NCI-H345 treated with DMSO at 0.1 percent for 48 hours (cell line): ENCODE measurements around the gene TRIM29.

ENCODE experiments used
- DNase-seq: peaks from one replicate; lab custom pipeline; 2025; ENCODE audit not compliant: unreplicated experiment; lab: John Stamatoyannopoulos, UW

The TRIM29 gene

GRCh38 chr11:120098503-120099020 lies 39.4 kb downstream of the TRIM29 start:
- peak; percentile 44 for DNase-seq

- DNase-seq: no peak
These were observed 40.1 kb downstream of the TRIM29 start for GRCh38 chr11:120097721-120098385.

DNA sequence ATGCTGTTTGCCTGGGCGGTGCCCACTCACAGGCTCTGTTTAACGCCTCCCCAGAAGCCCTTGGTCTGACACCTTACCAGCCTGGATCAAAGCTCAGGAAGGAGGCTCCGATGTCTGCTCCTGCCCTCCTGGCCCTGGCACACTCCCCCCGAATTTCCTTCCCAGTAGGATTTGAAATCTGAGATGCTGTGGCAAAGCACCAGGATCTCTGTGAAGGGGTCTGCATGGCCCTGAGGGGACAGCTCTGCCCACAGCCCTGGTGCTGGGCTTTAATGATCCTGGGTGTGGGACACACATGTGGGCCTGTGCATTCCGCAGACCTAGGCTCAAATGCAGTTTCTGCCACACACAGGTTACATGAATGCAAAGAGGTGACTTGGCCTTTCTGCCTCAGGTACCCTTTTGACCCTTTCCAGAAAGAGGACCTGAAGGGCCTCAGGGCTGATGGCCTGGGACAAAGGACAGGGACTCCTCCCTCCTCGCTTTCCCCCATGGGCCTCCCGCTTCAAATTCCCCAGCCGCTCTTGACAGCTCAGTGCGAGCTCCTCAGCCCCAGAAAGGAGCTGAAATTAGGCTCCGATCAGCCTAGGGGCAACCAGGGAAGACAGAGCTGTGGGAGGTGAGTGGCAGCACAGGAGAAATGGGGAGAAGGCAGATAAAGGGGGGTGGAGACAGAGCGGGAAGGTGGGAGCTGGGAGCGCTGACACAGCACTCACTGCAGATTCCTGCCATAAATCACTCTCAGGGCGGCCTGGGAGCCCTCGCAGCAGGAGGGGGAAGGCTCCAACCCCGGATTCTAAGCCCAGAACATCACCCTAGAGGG lies 41.3 kb downstream of the TRIM29 start:
- DNase-seq: no peak

- no peak for DNase-seq
These were observed 42.4 kb downstream of the TRIM29 start for GRCh38 chr11:120095516-120095915.

DNA sequence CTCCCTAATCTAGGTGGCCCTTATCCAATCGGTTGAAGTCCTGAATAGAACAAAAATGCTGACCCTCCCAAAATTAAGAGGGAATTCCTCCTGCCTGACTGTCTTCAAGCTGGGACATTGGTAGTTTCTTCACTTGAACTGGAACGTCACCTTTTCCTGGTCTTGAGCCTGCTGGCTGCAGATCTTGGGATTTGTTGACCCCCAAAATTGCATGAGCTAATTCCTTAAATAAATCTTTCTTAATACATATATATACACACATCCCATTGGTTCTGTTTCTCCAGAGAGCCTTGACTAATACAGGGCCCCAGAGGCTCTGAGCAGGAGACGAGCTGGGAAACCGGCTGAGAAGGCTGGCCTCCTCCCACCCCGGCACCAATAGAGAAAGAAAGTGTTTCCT lies 46.2 kb downstream of the TRIM29 start:
- no peak for DNase-seq

DNA sequence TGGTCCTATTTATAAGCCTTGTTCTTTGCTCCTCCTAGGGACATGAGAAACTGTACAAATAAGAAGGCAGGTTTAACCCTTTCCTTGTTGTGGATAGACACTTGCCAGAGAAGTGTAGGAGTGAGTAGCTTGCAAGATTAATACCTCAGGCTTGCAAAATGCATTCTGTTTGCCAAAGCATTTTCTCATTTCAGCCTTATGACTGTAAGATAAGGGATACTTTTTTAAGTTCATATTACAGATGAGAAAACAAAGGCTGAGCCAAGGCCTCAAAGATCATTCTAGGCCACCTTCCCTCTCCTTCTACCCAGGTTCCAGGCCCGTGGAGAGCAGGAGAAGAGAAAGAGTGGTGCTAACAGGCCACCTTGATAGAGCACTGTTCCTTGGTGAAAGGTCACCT lies 46.8 kb downstream of the TRIM29 start:
- DNase-seq: no peak

DNA sequence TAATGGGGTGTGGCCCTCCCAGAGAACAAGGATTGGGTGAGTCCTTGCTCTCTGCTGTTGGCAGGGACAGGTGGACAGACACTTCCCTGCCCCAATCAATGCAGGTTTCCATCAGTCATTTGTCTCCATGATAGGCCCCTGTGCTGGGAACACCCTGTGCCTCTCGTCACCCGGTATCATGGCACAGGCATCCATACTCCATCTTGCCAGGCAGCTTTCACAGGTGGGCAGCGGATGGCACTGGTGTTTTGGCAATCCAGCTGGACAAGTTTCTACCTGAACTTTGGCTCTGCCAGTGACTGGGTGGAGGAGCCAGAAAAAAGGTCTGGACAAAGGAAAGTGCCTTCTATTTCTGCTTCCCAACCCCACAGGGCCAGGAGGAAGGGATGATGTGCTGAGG lies 47.5 kb downstream of the TRIM29 start:
- DNase-seq: no peak

DNA sequence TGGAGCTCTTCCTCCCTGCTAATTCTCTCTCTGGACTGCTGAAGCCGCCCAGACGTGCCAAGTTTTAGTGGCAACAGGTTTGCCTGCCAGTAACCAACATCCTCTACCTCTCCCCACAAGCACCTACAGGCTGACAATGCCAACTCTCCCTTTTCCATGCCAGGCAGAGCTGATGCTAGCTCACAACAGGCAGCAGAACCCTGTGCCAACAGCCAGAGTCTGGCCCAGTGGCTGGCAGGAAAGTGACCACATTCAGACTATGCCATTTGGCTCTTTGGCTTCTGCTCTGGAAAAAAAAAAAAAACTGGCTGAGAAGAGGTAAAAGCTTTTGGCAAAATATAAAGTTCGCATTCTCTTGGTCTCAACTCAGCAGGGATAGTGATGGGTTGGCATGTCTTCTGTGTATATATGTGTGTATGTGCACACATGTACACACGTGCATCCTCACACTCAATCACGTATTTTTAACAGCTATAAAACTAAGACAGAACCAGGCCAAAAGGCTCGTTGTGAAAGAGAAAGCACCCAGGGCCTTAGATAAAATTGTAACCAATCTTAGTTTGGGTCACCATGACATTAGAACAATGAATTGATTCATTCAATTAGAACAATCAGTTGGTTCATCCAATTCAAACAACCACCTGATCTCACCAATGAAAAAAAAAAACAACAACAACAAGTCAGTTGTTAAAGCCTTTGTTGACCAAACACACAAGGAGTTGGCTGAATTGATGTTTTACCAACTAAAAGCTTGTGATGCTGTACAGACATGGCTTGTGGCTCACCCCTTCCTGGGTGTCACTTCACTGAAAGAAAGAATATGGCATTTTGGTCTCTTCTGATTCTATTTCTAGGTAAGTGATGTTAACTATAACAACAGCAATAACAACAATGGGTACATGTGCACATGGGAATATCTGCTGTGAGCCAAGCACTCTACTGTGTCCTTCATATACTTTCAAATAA lies 48.6 kb downstream of the TRIM29 start:
- no peak for DNase-seq

DNA sequence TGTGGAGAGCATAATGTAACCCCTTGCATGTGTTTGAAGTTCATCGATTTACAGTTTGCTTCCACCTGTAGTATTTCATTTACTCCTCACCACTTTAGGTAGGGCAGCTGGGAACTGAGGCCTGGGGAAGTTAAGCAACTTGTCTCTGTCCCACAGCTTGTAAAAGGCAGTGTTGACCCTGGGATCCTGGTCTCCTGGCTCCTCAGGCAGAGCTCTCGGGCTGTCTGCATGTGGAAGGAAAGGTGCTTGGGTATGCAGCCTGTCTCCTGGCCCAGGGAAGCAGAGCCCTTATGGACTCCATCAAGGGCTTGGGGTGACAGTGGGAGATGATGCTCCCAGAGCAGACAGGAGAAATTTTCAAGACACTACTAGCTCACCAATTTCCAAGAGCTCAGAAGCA lies 49.9 kb downstream of the TRIM29 start:
- no peak for DNase-seq

DNA sequence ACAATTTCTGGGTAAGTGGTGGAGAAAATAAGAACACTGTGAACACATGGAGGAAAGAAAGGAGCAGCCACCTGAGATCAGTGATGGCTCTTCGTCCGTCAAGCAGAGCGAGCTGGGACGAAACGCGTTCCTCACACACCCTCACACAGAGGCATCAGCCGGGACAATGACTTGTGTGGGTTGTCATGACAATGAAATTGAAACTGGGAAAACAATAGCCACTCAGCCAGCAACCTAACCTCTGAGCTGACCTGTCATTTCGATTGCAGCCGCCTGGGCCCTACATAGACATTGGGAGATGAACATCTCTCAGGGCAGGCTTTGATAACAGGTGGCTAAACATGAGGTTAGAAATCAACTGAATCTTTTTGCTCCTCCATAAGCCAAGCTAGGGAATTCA lies 51.3 kb downstream of the TRIM29 start:
- DNase-seq: no peak

DNA sequence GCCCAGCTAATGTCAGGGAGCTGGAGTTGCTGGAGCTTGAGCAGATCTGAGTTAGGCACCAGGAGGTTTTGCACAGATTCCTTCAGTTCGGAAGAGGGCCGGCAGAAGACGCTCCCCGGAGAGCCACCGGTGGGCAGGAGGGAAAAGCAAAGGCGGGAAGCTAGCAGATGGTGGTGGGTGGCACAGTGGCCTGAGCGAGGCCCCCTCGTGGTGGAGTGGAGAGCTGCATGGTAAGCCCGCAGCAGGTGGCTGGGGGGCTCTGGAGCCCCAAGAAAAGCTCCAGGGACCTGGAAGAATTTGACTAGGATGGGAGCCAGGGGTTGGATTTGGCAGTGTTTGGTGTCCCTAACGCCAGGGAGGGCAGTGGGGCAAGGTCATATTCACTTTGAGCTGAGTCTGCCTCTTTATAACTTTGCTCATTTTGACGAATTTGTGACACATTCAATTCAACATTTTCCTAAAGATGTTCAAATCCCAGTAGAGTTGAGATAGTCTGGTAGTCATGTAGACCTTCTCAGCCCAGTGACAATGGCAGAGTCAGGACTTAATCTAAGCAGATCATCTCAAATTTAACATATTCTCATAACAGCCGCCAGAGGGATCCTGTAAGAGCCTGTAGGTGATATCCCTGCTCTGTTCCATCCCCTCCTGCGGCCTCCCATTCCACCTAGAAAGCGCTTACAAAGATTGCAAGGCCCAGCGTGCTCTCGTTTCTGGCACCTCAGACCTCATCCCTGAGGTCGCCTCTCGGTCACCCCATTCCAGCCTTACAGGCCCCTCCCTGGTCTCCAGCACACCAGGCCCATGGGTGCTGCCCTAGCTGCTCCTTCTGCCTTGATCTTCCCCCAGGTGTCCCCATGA lies 57.9 kb downstream of the TRIM29 start:
- no peak for DNase-seq

DNA sequence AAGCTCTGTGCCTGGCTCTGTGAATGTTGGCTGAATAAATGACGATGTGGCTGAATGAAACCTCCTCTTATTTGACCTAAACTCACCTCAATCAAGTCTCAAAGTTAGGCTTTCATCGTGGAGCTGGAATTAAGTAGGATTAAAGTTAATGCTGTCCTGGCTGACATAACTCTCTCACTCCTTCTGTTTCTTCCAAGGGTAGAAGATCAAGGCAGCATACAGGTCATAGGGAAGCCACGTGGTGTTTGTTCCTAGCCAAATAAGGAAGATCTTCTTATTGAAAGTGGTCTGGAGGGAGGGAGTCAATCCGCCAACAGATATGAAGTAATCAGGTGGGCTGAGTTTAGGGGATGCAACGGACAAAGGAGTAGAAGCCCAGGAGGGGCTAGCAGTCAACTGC lies 59.5 kb downstream of the TRIM29 start:
- no peak for DNase-seq

DNA sequence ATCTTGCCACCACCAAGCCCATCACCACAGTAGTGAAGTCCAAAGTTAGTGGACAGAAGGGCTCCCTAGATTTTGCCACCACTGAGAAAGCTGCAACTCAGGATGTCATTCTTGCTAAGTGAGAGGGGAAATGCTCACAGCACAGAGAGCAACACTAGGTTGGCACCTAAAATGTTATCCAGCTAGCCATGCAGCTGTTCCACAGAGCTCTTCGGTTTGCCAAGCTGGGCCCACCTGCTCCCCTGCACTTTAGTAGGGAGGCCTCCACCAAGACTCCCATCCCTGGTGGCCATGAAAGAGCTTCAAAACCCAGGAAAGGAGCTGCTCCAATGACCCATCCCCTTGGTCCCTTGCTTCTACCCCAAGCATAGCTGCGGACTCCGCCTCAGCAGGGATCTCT lies 63.8 kb downstream of the TRIM29 start:
- no peak for DNase-seq

- DNase-seq: no peak
These were observed 64.7 kb downstream of the TRIM29 start for GRCh38 chr11:120073196-120073595.

GRCh38 chr11:120068114-120068573 lies 69.8 kb downstream of the TRIM29 start:
- no peak for DNase-seq

DNA sequence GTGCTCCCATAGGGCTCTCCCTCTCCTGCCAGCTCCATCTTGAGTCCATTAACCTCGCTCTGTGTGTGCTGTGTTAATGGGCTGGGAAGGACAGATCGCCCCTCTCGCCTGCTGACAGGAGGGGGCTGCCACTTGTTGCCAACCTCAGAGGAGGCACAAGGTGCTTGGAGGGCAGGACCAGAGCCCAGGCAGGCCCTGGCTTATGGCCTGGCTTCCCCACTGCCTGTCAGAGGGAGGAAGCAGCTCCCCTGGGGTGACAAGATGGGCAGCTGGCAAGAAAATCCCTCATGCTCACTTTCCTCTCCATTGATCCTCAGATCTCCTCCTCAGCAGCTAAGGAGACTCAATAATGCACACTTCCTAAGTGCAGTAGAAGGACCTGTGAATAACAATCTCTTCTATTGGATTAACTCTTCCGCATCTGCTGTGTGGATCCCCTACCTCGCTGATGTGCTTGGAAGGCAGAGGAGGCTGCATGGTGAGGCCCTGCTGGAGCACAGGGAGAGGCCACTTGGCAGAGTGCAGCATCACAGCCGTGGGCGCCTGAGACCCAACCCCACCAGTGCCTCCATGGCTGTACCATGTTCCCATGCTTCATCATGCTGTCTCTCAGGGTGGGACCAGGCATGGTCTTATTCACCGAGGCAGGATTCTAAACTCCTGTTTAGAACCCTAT lies 70.3 kb downstream of the TRIM29 start:
- no peak for DNase-seq

- DNase-seq: no peak
These were observed 71.0 kb downstream of the TRIM29 start for GRCh38 chr11:120066738-120067437.

GRCh38 chr11:120065876-120066275 lies 72.0 kb downstream of the TRIM29 start:
- DNase-seq: no peak

DNA sequence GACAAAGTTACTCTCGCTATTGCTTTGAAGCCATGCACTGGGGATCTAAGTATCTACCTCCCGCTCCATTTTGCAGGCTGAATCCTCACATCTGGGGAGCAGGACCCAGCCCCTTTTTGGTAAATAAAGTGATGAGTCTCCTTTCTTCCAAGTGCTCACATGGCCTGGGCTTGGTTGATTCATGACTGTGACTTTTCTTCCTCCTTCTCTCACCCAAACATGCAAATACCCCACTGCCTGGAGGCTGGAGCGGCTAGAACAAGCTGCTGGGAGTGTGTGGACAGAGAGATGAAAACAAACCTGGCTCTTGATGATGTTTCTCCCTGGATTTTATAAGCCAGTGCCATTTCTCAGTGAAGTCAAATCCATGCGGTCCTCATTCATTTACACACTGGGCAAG lies 72.7 kb downstream of the TRIM29 start:
- no peak for DNase-seq
